DMS153 treated with DMSO at 0.1 percent for 48 hours (cell line): ENCODE data around the gene DHX32.

Source experiments
- DNase-seq: peaks from one replicate; lab custom pipeline; 2025; ENCODE audit not compliant: unreplicated experiment; lab: John Stamatoyannopoulos, UW

Gene DHX32

DNA sequence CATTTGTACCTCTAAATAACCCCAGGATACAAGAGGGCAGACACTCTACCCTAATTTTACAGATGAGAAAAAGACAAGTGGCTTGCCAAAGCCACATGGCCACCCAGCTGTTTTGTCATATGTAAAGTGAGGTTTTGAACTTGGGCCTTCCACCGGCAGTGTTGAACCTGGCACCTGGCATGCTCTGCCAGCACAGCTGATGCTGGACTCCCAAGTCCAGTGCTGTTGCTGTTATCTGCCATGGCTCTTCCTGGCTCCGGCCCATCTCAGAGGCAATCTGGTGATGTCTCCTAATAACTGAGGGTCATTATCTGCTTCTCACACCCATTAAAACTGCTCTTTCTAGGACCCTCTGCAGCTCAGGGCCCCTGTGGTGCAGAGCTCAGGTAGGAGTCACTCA is 32.7 kb downstream of the DHX32 start:
- DNase-seq: no peak

DNA sequence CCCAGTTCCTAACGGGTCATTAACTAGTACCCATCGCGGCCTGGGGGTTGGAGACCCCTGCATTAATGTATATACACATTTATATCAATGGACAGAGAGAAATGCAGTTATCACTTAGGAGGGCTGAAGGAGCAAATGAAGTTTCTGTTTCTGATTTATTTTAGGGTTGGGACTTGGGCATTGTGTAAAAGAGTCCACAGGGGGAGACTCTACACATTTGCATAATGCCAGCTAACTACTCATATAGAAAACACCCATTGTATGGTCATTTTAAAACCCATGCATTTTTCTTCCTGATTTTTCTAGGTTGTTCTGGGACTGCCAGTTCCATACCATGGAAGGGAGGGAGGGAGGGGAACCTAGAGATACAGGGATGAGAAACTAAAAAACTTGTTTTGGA is 34.2 kb downstream of the DHX32 start:
- no peak for DNase-seq

DNA sequence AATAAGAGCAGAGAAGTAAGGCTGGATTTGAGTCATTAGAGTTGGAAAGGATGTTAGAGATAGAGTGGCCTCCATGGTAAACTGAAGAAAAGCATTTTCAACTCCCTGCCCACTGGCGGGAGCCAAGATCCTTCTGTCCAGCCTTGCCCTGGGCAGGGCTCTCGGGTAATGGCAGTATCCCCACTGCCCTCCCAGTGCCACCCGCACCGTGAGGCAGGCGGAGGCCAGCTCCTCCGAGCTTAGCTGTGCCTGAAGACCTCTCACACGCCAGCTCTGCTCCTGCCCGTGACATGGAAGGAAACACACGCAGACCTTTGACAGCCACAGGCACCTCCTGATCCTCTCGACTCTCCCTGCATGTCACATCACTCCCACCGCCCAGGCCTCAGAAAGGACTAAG is 35.5 kb downstream of the DHX32 start:
- no peak for DNase-seq

DNA sequence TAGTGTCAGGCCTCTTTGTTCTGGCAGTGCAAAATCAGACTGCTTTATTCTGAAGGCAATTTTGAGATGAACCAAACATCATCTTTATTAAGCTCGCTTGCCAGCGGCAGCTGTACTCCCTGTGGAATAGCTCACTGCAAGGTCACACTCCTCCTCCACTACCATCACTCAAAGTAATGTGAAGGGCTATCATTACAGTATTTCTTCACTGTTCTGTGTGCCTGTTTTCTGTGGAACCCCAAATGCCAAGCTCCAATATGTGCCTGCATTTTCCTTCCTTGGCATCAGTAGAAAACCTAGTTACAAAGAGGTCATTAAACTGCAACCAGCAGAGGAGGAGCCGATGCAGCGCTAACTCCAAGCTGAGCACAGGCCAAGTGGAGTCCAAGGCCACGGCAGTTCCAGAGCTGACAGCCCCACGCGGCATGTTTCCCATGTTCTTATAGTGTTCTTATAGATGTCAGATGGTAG is 36.3 kb downstream of the DHX32 start:
- DNase-seq: no peak

DNA sequence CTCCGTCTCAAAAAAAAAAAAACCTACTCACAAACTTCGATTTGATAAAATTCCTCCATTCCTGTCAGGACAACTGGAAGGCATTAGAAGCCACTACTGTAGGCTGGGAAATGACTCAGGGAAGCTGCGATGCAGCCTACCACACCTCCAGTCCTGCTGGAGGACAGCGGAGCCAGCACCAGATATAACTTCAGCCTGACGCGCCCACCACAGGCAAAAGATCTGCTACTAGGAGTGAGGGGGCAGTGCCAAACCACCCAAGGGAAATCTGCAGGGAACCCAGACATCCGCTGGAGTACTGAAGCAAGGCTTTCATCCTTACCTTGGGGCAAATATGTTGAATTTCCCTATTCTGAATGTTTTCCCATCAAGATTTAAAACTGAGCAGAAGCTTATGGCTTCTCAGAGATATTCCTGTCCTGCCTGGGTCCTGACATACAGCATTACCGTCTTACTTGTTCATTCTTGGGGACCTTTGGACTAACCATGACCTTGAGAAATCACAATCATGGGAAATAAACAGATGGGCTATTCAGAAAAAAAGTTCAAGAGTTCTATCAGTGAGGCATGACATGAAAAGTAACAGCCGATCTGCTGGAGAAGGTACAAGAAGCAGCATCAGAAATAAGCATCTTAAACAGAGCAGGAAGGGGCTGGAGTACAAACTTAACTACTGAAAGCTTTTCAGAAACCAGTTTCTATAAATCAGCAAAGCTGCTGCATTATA is 37.3 kb downstream of the DHX32 start:
- no peak for DNase-seq

DNA sequence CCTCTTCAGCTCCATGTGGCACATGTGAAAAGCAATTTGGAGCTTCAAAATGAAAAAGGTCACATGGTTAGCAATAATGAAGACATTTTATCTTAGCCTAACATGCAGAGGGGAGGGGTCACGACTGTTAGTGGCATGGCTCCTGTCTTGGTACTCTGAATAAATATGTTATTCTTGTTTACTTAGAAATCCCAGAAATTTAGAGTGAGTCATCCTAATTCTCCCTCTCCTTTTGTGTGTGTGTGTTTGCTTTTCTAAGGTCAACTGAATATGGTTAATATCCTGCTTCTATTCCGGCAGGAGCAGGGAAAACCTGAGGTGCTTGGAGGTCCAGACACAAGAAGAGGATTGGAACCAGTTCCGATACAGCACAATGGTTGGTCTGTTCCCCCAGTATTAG is 40.1 kb downstream of the DHX32 start:
- DNase-seq: peak; percentile 4

DNA sequence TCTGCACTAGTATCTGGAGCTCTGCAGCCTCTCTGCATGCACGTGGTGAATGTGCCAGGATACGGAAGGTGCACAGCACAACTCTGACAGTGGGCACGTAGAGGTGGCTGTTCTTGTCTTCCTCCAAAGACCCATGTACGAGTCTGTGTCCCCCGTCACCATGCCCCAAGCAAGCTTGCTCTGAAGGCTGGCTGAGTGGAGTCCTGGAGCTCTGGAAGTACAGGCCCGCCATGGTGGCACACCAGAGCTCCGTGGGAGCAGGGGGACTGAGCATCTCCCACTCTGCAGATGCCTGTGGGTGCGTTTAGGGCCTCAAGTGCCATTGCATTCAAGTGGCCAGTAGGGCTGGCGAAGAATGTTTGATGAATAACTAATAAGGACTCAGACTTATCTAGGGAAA is 40.7 kb downstream of the DHX32 start:
- DNase-seq: no peak

DNA sequence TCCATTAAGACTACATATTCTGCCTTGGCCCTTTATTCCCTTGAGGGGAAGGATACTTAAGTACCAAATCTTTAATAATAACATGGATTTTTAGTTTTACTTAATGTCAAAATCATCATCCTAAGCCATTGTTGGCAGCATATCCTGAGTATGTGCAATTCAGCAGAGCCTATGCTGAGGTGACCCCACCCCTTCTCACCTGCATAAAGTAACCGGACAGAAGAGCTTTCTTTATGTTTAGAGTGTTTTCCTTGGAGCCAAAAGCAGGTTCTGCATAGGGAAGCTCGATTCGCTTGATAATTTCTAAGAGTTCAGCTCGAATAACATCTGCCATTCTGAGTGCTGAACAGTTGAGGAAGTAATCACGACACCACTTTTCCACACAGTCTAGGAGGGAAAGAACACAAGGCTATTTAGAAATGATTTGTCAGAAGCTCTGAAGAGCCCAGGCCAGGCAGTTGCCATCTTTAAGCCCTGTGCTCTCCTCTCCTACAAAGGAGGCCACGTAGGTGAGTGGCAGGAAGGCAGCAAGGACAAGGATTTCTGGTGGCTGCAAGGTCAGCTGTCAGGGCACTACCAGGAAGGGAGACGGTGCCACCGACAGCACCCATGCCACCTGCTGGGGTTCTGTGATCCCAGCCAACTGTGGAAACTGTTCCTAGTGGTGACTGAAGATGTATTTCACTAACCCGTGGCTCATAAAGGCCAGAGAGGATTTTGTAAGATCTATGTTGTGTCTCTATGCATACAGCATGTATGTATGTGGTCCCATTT is 42.1 kb downstream of the DHX32 start:
- peak; percentile 8 for DNase-seq

DNA sequence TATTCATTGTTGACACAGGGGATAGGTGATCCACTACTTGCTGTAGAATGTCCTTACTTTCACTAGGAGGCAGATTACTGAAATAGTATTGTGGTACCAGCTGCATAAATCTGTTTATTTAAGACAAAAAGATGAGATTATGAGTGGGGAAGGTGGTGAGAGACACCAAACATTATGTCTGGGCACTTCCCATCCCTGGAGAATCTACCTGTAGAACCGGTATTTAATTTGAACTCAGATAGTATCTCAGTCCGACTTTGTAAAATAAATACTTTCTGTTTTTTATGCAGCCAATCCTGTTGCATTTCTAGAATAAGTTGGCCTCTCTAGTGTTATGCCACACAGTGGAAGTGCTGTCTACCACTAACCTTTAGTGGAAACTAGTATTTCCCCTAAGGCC is 44.3 kb downstream of the DHX32 start:
- DNase-seq: no peak

DNA sequence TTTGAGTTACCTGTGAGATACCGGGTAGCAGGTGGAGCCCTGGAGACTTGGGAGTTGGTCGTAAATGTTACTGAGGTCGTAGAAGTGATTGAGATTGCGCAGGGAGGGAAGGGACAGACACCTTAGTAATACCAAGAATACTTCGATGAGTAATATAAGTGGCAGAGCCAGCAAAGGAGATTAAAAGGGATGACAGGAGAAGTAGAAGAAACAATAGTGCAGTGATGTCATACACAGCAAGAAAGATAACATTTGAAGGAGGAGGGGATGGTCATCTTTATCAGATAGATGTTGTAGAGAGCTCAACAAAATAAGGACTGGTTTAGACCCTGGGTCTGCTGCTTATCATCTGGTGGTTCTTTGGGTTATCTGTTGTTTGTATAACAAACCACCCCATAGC is 52.8 kb downstream of the DHX32 start:
- DNase-seq: no peak

DNA sequence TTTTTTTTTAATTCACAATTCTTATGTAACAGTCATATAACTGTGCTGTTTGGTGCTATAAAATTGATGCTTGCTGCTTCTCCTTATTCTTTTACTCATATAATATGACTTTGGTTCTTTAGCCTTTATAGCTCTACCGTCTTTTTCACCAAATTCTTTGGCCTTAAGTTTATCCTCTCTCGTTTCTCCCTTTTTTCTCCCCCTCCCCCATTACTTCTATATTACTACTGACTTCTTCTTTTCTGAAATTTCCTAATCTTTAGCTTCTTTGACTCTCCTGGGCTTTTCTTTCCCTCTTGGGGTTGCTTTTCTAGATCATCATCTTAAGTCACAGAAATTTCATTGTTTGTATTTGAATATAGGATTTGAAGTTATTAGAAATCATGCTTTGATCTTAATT is 54.0 kb downstream of the DHX32 start:
- DNase-seq: no peak

DNA sequence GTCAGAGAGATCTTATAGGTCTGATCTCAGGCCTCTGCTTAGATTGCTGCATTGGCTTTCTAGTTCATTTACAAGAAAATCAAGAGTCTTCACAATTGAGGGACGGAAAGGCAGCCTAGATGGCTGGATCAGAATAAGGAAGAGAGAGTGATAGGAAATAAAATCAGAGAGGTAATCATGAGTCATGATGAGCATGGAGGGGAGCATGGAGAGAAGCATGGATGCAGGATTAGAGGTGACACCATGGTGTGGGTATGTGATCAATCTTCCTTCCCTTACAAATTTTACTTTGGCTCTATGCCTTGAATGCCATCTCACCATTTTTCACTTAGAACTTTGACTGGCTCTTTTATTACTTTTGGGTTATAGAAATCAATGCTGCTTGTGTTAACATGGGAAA is 56.4 kb downstream of the DHX32 start:
- no peak for DNase-seq

DNA sequence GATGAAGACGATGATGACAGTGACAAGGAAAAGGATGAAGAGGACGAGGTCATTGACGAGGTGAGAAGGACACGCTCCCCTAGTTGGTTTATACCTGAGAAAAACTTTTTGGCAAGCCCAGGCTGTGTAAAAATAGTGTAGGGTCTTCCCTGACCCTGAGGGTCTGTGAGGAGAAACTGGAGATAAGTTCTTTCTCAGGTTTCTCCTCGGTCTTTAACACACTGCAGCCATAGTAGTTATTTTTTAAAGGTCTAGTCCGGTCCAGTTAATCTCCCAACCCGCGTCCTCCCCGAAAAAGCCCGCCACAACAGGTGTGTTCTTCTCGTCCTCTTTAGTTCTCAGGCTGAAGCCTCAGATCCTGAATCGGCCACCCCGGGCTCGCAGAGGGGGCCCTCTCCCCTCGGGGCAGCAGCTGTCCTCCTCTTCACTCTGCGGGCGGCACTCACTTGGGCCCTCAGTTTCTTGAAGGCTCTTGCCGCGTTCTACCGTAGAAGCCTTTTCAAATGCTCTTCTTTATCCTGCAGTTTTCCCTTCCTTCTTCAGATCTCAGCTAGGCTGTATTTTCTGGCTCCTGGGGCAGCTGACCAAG is 57.3 kb downstream of the DHX32 start:
- no peak for DNase-seq

DNA sequence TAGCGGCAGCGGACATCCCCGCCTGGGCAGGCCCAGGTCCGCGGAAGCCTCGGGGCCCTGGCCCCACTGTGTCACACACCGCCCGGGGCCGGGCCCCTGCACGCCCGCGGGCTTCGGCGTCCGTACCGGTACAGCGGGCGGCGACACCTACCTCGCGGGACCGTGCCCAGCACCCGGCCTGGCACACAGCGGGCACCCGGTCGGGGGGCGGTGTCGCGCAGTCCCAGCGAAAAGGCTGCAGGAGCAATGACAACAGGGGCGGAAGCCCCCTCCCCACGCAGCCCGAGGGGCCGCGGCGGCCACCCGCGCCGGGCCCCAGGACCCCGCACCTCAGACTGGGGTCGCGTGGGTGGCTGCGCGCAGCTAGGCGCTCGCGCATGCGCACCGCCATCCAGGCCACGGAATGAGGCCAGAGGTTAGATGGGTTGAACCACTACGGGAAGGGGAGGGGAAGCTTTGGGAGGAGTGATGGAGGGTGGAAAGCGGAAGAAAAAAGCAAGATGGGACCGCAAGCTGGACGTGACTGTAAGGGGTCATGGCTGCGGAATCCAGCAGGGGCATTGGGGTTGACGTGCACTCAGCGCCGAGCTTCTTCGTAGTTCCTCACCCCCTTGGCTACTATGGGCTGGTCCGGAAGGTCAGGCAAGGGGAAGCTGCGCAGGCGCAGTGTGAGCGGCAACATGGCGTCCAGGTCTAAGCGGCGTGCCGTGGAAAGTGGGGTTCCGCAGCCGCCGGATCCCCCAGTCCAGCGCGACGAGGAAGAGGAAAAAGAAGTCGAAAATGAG is 58.0 kb downstream of the DHX32 start, which contains the start of the genes BCCIP and UROS:
Gene BCCIP (plus strand): TSS at position 669 of the 785 bp plus-strand sequence. CDS start 12 bp downstream, at position 681.
Gene UROS (minus strand): TSS at position 381 of the 785 bp plus-strand sequence. CDS start 6,759 bp downstream, outside the sequence.
- peak; percentile 81 for DNase-seq

DNA sequence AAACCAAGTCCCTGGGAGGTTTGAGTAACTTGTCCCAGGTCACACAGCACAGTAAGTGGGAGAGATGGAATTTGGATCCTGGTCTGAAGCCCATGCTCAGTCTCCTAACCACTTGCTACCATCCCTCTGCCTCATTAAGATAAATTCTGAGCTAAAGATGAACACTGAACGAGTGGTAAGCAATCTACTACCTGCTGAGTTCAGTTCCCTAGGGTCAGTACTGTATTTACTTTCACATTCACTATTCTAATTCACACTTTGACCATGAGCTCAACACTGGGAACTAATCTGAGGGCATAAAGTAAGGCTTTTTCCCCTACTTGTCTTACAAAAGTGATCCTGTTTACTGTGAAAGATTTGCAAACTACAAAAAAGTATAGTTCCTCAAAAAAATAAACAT is 60.4 kb downstream of the DHX32 start:
- DNase-seq: no peak

DNA sequence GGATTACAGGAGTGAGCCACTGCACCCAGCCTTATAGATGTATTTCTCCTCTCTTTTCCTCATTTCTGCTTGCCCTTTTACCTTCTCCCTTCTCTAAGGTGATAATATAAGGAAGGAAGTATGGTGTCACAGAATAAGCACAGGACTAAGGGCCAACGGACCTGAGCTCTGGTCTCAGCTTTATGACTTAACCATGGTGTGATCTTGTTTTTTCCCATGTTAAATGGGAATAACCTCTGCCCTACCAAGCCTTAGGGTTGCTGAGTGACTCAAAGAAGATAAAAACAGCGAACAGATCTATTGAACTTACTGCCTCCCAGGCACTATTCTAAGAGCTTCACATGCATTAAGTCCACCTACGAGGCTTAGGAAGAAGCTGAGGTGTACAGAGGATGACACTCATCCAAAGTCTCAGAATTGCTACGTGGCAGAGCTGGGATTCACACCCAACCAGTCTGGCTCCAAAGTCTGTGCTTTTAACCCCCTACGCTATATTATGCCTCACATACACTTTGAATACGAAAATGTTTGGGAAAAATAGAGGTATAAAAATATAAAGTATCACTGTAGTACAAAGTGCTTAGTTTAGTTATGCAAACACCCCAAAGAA is 63.6 kb downstream of the DHX32 start:
- no peak for DNase-seq

DNA sequence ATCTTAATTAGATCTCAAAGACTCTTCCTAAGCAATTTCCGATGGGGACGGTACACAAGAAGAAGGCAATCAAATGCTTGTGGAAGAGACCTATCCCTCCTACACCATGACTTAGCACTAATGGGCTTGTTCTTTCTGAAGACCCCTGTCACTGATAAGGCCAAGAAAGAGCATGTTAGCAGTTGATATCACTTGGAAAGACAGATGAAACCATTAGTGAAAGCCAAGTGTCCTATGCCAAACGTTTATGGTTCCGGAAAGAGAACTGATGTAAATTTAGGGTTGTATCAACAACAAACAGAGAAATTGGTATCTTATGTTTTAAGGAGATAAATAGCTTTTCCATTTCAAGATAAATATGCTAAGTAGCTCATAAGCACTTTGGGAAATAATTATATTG is 64.5 kb downstream of the DHX32 start:
- DNase-seq: no peak

DNA sequence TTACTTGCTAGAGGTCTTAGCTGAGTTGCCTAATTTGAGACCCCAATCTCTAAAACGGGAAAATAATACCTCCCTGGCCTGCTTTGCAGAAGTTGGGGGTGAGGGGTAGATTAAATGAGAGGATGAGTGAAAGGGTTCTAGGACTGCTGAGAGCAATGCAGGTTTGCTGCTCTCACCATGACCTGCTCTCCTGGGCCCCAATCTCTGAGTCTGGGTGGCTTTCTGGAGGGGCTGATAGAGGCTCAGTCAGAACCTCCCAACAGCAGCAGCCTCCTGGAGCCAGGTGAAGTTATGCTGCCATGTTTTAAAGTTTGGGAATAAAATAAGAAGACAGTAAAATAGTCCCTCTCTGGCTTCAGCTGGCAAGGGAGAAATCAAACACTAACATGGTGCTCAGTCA is 65.3 kb downstream of the DHX32 start:
- no peak for DNase-seq

DNA sequence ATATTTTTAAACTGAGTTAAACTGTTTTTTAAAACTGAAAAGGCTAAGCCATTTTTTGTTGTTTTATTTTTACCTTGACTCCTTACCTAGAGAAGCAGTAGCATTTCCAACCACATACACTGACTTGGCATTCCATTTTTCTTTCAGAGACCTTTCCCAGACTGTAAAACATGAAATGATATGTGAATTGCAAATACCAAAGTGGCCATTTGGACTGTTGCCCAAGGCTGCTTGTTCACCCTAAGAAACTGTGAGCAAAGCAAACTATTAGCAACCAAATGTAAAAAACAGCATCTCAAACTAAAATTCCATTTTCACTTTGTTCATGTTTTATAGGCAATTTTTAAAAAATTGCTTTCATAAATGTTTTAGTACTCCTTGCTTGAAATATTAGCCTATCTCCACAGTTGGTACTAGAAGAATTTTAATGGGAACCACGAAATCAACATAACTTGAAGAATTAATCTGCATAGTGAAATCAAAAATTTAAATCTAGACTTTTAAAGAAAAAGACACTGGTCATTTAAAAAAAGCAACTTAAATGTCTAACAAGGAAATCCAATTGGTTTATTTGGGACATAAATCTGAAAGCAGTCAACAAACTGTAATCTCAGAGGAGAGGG is 68.9 kb downstream of the DHX32 start:
- no peak for DNase-seq

DNA sequence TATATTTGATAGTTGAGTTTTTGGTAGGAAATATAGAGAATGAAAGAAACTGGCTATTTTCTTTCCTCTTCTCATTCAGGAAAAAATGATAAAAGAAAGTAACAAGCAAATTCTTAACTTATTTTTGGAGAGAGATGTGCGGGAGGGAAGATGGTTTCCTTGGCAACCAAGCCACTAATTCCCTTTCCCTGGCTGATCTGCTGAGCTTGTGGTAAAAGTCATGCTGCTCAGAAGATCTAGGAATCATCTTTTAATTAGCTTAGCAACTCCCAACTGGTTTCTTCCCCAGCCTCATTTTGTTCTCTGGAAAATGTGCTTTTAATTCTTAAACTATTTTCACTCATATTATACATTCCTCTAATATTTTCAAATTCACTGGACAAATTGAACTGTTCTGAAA is 69.8 kb downstream of the DHX32 start:
- DNase-seq: no peak
